HepG2 (cell line): ENCODE data around the gene BPGM. TPM values are rescaled to one million over a fixed set of nuclear protein-coding genes. Genes with fewer than 3 reads are reported as not detected.

Experiments
- NFKB2 ChIP-seq: sonication (generic); formaldehyde crosslinking; IDR thresholded peaks from 2 replicates; pipeline ENCODE4 v1.4.0; 2020; ENCODE audit warnings: missing genetic modification reagents, borderline replicate concordance
- PRPF4 ChIP-seq: fragments of 200-400 bp; formaldehyde crosslinking; IDR thresholded peaks from 2 replicates; pipeline ENCODE4 v1.6.1; 2016; ENCODE audit warnings: low read length, low read depth; ENCODE audit not compliant: poor library complexity, severe bottlenecking
- polyA plus RNA-seq, 8 experiments: library from polyadenylated mRNA; depleted of rRNA in 3 of 8; stranded (reverse) in 7 of 8; unstranded in 1 of 8; fragments of >200 nt; fragmentation: Illumina TruSeq in 4 of 8; extraction: Trizol in 4 of 8; gene quantifications; 2 replicates each; pipeline versions ENCODE4 v1.2.1 to v1.2.3, GENCODE V29; 2011 to 2016; ENCODE audit warnings: low read depth in 4 of 8, missing spikeins in 1 of 8, mixed read lengths in 1 of 8; ENCODE audit not compliant: insufficient read depth in 1 of 8
- total RNA-seq, 5 experiments: library from RNA; depleted of rRNA; stranded (reverse); fragments of >200 nt; fragmentation: Illumina TruSeq; extraction: Trizol; gene quantifications; 2 replicates each; pipeline ENCODE4 v1.2.3, GENCODE V29; 2016; ENCODE audit warnings: low read depth in 1 of 5
- TF ChIP-seq, protein P1 (sequence below): sonication (generic); formaldehyde crosslinking; IDR thresholded peaks from 2 replicates; pipeline ENCODE4 v1.4.0; 2020; ENCODE audit warnings: mild to moderate bottlenecking, missing genetic modification reagents
- TF ChIP-seq, protein P2 (sequence below): IDR thresholded peaks from 2 replicates; pipeline ENCODE4 v1.6.1; 2012; ENCODE audit warnings: inconsistent platforms
- TF ChIP-seq, protein P3 (sequence below): sonication (generic); formaldehyde crosslinking; IDR thresholded peaks from 2 replicates; pipeline ENCODE4 v1.8.0; 2022; ENCODE audit warnings: mild to moderate bottlenecking, missing genetic modification reagents; ENCODE audit not compliant: insufficient replicate concordance

BPGM gene
- total and polyA plus RNA-seq, 2 of the 13 experiments (the other 11 are each of a cell fraction or from before 2014, with no cell fraction given), result 4.0 to 7.5 TPM

DNA sequence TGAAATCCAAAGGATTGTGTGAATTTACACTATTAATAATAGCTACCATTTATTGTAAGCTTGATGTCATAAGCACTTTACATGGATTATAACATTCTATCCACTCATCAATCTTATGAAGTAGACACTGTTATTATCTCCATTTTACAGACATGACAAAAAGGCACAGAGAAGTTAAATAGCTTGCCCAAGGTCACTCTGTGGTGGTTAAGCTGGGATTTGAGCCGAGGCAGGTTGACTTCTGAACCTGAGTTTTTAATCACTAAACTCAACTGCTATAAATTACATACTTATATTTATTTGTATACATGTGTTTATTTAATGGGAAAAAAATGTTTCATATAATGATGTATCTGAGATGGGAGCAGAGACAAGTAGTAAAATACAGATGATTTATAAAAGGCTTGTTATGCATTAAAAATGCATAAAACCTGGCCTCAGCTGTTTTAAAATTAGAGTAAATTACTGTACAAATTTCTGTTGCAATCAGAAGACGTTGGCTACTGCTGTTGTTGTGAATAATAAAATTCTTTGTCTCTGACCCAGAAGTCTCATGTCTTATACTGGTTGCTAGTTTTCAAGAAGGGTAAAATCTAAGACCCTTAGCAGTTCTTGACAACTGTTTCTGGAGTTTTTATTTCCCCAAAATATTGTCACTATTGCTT, 71.7 kb downstream of the BPGM start (continued):
- TF ChIP-seq, protein P1, sequence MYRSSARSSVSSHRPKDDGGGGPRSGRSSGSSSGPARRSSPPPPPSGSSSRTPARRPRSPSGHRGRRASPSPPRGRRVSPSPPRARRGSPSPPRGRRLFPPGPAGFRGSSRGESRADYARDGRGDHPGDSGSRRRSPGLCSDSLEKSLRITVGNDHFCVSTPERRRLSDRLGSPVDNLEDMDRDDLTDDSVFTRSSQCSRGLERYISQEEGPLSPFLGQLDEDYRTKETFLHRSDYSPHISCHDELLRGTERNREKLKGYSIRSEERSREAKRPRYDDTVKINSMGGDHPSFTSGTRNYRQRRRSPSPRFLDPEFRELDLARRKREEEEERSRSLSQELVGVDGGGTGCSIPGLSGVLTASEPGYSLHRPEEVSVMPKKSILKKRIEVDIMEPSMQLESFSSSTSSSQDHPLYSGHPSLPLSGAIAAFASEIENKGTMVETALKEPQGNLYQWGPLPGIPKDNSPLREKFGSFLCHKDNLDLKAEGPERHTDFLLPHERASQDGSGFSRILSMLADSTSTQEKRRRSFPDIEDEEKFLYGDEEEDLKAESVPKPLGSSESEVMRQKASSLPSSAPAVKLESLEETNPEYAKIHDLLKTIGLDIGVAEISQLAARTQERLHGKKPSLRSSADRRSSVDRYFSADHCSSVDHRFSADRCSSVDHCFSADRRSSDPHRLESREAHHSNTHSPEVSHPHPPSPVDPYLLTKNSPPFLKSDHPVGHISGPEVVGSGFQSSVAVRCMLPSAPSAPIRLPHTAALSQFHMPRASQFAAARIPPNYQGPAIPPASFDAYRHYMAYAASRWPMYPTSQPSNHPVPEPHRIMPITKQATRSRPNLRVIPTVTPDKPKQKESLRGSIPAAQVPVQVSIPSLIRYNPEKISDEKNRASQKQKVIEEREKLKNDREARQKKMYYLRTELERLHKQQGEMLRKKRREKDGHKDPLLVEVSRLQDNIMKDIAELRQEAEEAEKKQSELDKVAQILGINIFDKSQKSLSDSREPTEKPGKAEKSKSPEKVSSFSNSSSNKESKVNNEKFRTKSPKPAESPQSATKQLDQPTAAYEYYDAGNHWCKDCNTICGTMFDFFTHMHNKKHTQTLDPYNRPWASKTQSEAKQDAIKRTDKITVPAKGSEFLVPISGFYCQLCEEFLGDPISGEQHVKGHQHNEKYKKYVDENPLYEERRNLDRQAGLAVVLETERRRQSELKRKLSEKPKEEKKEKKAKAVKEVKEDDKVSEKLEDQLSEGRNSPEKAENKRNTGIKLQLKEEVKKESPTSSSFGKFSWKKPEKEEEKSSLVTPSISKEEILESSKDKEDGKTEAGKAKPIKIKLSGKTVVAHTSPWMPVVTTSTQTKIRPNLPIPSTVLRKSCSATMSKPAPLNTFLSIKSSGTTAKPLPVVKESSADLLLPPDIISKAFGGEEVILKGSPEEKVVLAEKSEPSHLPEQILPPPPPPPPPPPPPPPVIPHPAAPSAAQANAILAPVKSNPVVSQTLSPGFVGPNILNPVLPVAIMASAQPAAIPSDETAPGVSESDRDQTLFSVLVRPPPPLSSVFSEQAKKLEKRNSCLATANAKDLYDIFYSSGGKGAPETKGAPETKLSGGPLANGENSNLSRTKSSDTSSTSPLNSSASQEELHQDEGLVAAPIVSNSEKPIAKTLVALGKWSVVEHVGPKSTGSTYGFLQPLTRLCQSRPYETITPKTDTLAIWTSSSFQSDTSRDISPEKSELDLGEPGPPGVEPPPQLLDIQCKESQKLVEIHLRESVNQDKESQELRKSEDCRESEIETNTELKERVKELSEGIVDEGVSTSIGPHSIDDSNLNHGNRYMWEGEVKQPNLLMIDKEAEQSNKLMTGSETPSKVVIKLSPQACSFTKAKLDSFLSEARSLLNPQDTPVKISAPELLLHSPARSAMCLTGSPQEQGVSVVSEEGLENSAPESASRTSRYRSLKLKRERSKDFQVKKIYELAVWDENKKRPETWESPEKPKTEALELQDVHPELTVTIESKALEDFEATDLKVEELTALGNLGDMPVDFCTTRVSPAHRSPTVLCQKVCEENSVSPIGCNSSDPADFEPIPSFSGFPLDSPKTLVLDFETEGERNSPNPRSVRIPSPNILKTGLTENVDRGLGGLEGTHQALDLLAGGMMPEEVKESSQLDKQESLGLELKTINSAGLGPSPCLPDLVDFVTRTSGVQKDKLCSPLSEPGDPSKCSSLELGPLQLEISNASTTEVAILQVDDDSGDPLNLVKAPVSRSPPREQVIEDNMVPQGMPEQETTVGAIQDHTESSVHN, result no peak
- TF ChIP-seq, protein P2, sequence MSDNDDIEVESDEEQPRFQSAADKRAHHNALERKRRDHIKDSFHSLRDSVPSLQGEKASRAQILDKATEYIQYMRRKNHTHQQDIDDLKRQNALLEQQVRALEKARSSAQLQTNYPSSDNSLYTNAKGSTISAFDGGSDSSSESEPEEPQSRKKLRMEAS, result no peak
- TF ChIP-seq PRPF4 (no peak), NFKB2 (CRISPR knock-in tag) (no peak)
- TF ChIP-seq, protein P3, sequence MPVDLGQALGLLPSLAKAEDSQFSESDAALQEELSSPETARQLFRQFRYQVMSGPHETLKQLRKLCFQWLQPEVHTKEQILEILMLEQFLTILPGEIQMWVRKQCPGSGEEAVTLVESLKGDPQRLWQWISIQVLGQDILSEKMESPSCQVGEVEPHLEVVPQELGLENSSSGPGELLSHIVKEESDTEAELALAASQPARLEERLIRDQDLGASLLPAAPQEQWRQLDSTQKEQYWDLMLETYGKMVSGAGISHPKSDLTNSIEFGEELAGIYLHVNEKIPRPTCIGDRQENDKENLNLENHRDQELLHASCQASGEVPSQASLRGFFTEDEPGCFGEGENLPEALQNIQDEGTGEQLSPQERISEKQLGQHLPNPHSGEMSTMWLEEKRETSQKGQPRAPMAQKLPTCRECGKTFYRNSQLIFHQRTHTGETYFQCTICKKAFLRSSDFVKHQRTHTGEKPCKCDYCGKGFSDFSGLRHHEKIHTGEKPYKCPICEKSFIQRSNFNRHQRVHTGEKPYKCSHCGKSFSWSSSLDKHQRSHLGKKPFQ (CRISPR knock-in tag), result no peak
